Neural crest cell (in vitro differentiated cells): ENCODE data around the gene CSRP1. TPM values are rescaled to one million over a fixed set of nuclear protein-coding genes. Genes with fewer than 3 reads are reported as not detected.

Experiments used
- DNase-seq: peaks from one replicate; pipeline ENCODE4 v3.0.0; 2021; ENCODE audit warnings: low read depth, mixed read lengths, low spot score
- H3K27ac Mint-ChIP-seq: one replicate; pipeline ENCODE4 v1.8.0; 2021; ENCODE audit warnings: mild to moderate bottlenecking, mixed read lengths; ENCODE audit not compliant: unreplicated experiment
- H3K27me3 Mint-ChIP-seq: 2 replicates; pipeline ENCODE4 v1.8.0; 2021; ENCODE audit warnings: low read depth, mild to moderate bottlenecking, mixed read lengths
- H3K36me3 Mint-ChIP-seq: 2 replicates; pipeline ENCODE4 v1.8.0; 2021; ENCODE audit warnings: low read depth, mild to moderate bottlenecking, mixed read lengths
- H3K4me1 Mint-ChIP-seq: 2 replicates; pipeline ENCODE4 v1.8.0; 2021; ENCODE audit warnings: mixed read lengths
- H3K4me3 Mint-ChIP-seq: one replicate; pipeline ENCODE4 v1.8.0; 2021; ENCODE audit warnings: mild to moderate bottlenecking, mixed read lengths
- H3K9me3 Mint-ChIP-seq: 2 replicates; pipeline ENCODE4 v1.8.0; 2021; ENCODE audit warnings: mixed read lengths
- total RNA-seq: library from RNA; stranded (reverse); gene quantifications from 2 replicates; pipeline ENCODE4 v1.2.1, GENCODE V29; 2021
- TF ChIP-seq, protein P1 (sequence below): fragments of 200-600 bp; sonication (generic); conservative IDR thresholded peaks from 2 replicates; pipeline ENCODE4 v1.5.0; 2021; ENCODE audit warnings: antibody characterized with exemption, mild to moderate bottlenecking

The CSRP1 gene
- total RNA-seq, 1 donor from 2014 or later = 1.5 TPM

DNA sequence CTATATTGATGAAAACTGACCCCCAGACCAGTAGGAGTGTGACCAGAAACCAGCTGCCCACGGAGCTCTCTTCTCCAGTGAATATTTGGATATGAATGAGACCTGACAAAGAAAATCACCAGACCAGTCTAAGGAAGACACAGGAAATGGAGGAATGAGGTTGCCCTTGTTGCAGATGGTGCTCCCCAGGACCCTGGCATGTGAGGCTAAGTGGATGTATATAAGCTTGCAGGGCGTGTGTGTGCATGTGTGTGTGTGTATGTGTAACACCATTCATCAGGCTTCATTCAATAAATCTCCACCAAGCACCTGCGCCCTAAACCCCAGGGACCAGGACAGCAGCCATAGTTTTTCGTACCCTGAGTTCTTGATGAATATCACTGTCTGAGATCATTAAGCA lies 52.3 kb downstream of the CSRP1 start:
- TF ChIP-seq, protein P1, sequence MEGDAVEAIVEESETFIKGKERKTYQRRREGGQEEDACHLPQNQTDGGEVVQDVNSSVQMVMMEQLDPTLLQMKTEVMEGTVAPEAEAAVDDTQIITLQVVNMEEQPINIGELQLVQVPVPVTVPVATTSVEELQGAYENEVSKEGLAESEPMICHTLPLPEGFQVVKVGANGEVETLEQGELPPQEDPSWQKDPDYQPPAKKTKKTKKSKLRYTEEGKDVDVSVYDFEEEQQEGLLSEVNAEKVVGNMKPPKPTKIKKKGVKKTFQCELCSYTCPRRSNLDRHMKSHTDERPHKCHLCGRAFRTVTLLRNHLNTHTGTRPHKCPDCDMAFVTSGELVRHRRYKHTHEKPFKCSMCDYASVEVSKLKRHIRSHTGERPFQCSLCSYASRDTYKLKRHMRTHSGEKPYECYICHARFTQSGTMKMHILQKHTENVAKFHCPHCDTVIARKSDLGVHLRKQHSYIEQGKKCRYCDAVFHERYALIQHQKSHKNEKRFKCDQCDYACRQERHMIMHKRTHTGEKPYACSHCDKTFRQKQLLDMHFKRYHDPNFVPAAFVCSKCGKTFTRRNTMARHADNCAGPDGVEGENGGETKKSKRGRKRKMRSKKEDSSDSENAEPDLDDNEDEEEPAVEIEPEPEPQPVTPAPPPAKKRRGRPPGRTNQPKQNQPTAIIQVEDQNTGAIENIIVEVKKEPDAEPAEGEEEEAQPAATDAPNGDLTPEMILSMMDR = no peak
- Mint-ChIP-seq H3K36me3 (no peaks in the 10 kb centered on the region), H3K27me3 (no peaks in the 10 kb centered on the region), H3K4me1 (peaks cover 40% of the 10 kb centered on the region), H3K9me3 (no peaks in the 10 kb centered on the region), H3K27ac (no peak overlapping the region), H3K4me3 (no peak overlapping the region)
- no peak for DNase-seq

DNA sequence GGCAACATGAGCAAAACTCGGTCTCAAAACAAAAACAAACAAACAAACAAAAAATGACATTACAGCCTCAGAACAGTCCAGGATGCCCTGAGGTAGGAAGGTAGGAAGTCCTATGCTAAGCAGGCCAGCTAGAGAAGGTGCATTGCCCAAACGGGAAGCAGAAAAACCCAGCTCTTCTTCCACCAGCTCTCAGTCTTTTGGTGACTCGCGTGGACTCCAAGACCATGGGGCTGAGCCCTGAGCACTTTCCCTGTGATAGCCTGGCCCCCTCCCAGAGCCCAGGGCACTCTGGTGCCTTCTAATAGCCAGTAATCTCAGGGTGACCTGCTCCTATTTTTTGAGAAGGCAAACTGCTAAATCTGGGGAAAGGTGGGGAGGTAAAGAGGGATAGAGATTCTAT lies 54.1 kb downstream of the CSRP1 start:
- Mint-ChIP-seq H3K27me3 (no peaks in the 10 kb centered on the region), H3K9me3 (no peaks in the 10 kb centered on the region), H3K27ac (no peak overlapping the region), H3K4me1 (peaks cover 55% of the 10 kb centered on the region), H3K36me3 (no peaks in the 10 kb centered on the region), H3K4me3 (no peak overlapping the region)
- no peak for DNase-seq
- TF ChIP-seq, protein P1 = no peak

DNA sequence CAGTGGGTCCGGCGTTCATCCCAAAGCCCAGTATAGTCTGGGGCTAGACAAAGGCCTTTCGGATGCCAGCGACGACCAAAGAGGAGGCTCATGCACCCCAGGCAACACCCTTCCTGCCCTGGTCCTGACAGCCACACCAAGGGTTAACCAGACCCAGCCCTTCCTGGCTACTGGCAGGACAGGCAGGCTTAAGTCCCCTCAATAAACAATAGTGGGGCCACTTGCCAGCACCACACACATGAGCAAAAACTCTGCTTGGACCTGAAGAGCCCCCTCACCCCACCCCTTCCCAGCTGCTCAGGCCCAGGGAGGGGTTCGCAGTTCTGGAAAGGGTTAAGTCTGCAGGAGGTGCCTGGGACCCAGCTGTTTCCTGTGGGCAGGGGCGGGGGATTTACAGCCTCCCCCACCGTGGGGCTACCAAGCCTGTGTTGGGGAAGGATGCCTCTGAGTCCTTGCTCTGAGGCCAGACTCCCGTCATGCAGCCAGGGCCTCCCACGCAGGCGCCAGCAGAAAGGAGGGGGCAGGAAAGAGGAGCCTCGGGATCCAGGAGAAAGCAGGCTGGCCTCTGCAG lies 56.1 kb downstream of the CSRP1 start:
- Mint-ChIP-seq H3K4me3 (no peak overlapping the region), H3K4me1 (peaks cover 50% of the 10 kb centered on the region)
- DNase-seq = peak; percentile 30

DNA sequence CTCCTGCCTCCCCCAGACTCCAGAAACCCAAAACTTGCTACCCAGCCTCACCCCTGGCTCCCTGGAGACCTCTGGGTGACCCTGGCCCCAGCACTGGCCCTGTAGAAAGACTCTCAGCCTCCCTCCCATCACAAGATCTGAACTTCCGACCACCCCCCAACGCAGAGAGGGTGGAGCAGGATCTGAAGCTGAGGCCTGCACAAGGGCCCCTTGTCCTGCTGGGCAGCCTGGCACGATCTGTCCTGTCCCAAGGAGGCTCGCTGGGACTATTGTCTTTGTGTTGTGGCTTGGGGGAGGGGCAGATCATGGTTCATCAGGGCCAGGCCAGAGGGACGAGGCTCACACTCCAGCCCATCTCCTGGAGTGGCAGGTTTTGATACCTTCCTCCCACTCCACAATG lies 57.9 kb downstream of the CSRP1 start:
- peak overlapping the region; percentile 80 for H3K27ac Mint-ChIP-seq
- H3K4me1 Mint-ChIP-seq = peaks cover 43% of the 10 kb centered on the region
- peak; percentile 35 for DNase-seq
- H3K4me3 Mint-ChIP-seq = peak overlapping the region; percentile 64
- no peaks in the 10 kb centered on the region for H3K27me3 Mint-ChIP-seq
- no peaks in the 10 kb centered on the region for H3K36me3 Mint-ChIP-seq
- H3K9me3 Mint-ChIP-seq = no peaks in the 10 kb centered on the region
- TF ChIP-seq, protein P1 = no peak

More for the DNA sequence above, 56.1 kb downstream of the CSRP1 start:
- no peaks in the 10 kb centered on the region for H3K27me3 Mint-ChIP-seq
- no peaks in the 10 kb centered on the region for H3K36me3 Mint-ChIP-seq
- H3K27ac Mint-ChIP-seq = no peak overlapping the region
- no peaks in the 10 kb centered on the region for H3K9me3 Mint-ChIP-seq
- TF ChIP-seq, protein P1 = no peak

DNA sequence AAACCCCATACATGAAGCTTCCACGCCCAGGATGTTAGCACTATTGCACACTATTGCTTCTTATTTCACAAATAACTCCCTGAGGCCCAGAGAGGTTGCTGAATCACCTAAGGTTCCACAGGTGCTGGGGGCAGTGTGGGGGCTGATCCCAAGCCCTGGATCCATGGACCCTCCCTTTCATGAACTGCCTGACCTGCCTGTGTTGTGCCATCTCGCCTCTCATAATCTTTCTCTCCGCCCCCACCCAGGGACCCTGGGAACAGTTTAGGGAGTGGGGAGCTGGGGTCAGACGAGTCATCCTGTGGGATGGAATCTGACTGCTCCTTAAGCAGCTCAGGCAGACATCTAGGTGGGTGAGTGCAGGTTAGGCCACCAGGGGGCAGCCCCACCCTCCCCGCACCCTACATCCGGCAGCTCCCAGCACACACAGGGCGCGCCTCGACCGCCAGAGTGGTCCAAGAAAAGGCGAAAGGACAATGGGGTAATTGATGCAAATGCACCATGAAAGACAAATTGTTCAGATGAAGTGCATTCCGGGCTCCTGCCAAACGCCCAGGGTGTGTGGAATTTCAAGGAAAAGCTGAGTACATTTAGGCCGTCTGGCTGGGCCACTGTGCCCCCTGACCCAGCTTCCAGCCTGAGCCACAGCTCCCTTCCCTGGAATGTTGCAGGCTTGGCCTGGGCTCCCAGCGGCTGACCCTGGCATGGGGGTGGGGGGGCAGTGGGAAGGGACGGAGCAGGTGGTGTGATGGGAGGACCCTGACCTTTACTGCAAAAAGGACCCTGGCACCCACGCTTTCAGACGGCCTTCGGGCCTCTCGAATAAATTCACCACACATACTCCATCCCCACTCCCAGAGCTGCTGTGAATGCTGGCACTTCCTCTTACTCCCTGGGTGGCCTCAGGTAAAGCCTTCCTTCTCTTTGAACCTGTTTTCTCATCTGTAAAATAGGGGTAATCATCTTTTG lies 58.7 kb downstream of the CSRP1 start:
- Mint-ChIP-seq H3K27ac (peak overlapping the region; percentile 80), H3K4me3 (peak overlapping the region; percentile 2), H3K9me3 (no peaks in the 10 kb centered on the region), H3K27me3 (no peaks in the 10 kb centered on the region), H3K36me3 (no peaks in the 10 kb centered on the region), H3K4me1 (peaks cover 43% of the 10 kb centered on the region)
- TF ChIP-seq, protein P1 = peak; percentile 88
- DNase-seq = peak; percentile 73
